HCT116 (cell line): Measurements from ENCODE around the gene SIRT7.

Experiments used
- CEBPB ChIP-seq: IDR thresholded peaks from 2 replicates; pipeline ENCODE4 v1.6.1; 2012; ENCODE audit warnings: low read depth
- CTCF ChIP-seq, 3 experiments: fragments of 200-600 bp in 1 of 3; sonication (generic) in 1 of 3; IDR thresholded peaks in 2 of 3; conservative IDR thresholded peaks in 1 of 3; 2 replicates each; pipeline ENCODE4 v1.5.1; 2012 to 2017; ENCODE audit warnings: low read depth in 2 of 3, low read length in 2 of 3, antibody characterized with exemption in 1 of 3, borderline replicate concordance in 1 of 3, control low read depth in 1 of 3, mild to moderate bottlenecking in 1 of 3, mixed read lengths in 1 of 3, mixed run types in 1 of 3, moderate library complexity in 1 of 3; ENCODE audit not compliant: insufficient read depth in 1 of 3
- EZH2 ChIP-seq: fragments of 200-600 bp; sonication (generic); IDR thresholded peaks from 2 replicates; pipeline ENCODE4 v1.6.1; 2017; ENCODE audit warnings: antibody characterized with exemption, mixed run types
- EZH2phosphoT487 ChIP-seq: fragments of 200-600 bp; IDR thresholded peaks from 2 replicates; pipeline ENCODE4 v1.6.1; 2018; ENCODE audit warnings: antibody characterized with exemption, borderline replicate concordance
- POLR2A ChIP-seq: IDR thresholded peaks from 2 replicates; pipeline ENCODE4 v1.7.0; 2011; ENCODE audit warnings: borderline replicate concordance; ENCODE audit not compliant: insufficient read depth, insufficient read length; ENCODE audit errors: extremely low read depth
- POLR2AphosphoS5 ChIP-seq: IDR thresholded peaks from 2 replicates; pipeline ENCODE4 v1.6.1; 2011; ENCODE audit warnings: mild to moderate bottlenecking, low read depth, low read length, moderate library complexity
- ZFX ChIP-seq: fragments of 450-650 bp; IDR thresholded peaks from 2 replicates; pipeline ENCODE4 v1.6.1; 2017
- TF ChIP-seq, protein P1 (sequence below): IDR thresholded peaks from 2 replicates; pipeline ENCODE4 v1.6.1; 2012; ENCODE audit warnings: low read depth

GRCh38 chr17:81926451-81927151 is 8.6 kb upstream of the SIRT7 start:
- TF ChIP-seq EZH2 (no peak), POLR2AphosphoS5 (peak; percentile 48; the same call in 1 of the 2 replicates), ZFX (no peak), CTCF (IDR thresholded peaks at IDR 0.05 in 2 of 3, conservative IDR thresholded peaks at IDR 0.05 in 1 of 3; ENCODE audit: borderline replicate concordance in 1 of 3, insufficient read depth in 1 of 3, low read depth in 2 of 3, low read length in 2 of 3) (no peak), CEBPB (no peak), EZH2phosphoT487 (no peak), POLR2A (no peak)
- TF ChIP-seq, protein P1, sequence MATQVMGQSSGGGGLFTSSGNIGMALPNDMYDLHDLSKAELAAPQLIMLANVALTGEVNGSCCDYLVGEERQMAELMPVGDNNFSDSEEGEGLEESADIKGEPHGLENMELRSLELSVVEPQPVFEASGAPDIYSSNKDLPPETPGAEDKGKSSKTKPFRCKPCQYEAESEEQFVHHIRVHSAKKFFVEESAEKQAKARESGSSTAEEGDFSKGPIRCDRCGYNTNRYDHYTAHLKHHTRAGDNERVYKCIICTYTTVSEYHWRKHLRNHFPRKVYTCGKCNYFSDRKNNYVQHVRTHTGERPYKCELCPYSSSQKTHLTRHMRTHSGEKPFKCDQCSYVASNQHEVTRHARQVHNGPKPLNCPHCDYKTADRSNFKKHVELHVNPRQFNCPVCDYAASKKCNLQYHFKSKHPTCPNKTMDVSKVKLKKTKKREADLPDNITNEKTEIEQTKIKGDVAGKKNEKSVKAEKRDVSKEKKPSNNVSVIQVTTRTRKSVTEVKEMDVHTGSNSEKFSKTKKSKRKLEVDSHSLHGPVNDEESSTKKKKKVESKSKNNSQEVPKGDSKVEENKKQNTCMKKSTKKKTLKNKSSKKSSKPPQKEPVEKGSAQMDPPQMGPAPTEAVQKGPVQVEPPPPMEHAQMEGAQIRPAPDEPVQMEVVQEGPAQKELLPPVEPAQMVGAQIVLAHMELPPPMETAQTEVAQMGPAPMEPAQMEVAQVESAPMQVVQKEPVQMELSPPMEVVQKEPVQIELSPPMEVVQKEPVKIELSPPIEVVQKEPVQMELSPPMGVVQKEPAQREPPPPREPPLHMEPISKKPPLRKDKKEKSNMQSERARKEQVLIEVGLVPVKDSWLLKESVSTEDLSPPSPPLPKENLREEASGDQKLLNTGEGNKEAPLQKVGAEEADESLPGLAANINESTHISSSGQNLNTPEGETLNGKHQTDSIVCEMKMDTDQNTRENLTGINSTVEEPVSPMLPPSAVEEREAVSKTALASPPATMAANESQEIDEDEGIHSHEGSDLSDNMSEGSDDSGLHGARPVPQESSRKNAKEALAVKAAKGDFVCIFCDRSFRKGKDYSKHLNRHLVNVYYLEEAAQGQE, result no peak
